ENCODE results near the gene TXNDC16. TPM values are rescaled to one million over a fixed set of nuclear protein-coding genes. Genes with fewer than 3 reads are reported as not detected.

TXNDC16 gene
- polyA plus RNA-seq, 3 donors = 16.1 to 19.2 (median 18.5) TPM

- no peak for DNase-seq
Observed at GRCh38 chr14:52458721-52459085, 93.6 kb downstream of the TXNDC16 start.

GRCh38 chr14:52457411-52457810 lies 94.9 kb downstream of the TXNDC16 start:
- DNase-seq = no peak

- DNase-seq = no peak
Observed at GRCh38 chr14:52455291-52456088, 96.8 kb downstream of the TXNDC16 start.

- no peak for DNase-seq
Observed at GRCh38 chr14:52447236-52447635, 105.1 kb downstream of the TXNDC16 start.

- DNase-seq = no peak
Observed at GRCh38 chr14:52446355-52446754, 106.0 kb downstream of the TXNDC16 start.

- no peak for DNase-seq
Observed at GRCh38 chr14:52443506-52443905, 108.8 kb downstream of the TXNDC16 start.

- no peak for DNase-seq
Observed at GRCh38 chr14:52442602-52443001, 109.7 kb downstream of the TXNDC16 start.

GRCh38 chr14:52442166-52442565 lies 110.1 kb downstream of the TXNDC16 start:
- DNase-seq = no peak

- DNase-seq = no peak
Observed at GRCh38 chr14:52439476-52439875, 112.8 kb downstream of the TXNDC16 start.

- no peak for DNase-seq
Observed at GRCh38 chr14:52434955-52435354, 117.3 kb downstream of the TXNDC16 start.

GRCh38 chr14:52430474-52430873 lies 121.8 kb downstream of the TXNDC16 start:
- no peak for DNase-seq

GRCh38 chr14:52429451-52429850 lies 122.9 kb downstream of the TXNDC16 start:
- no peak for DNase-seq

- no peak for DNase-seq
Observed at GRCh38 chr14:52427460-52427859, 124.8 kb downstream of the TXNDC16 start.

- no peak for DNase-seq
Observed at GRCh38 chr14:52422650-52423356, 129.5 kb downstream of the TXNDC16 start.

- DNase-seq = no peak
Observed at GRCh38 chr14:52417139-52417538, 135.2 kb downstream of the TXNDC16 start.

GRCh38 chr14:52413729-52414408 lies 138.4 kb downstream of the TXNDC16 start:
- DNase-seq = peak; percentile 55

- DNase-seq = peak; percentile 21
Observed at GRCh38 chr14:52412426-52412825, 139.9 kb downstream of the TXNDC16 start.

- DNase-seq = no peak
Observed at GRCh38 chr14:52405314-52405713, 147.0 kb downstream of the TXNDC16 start.

GRCh38 chr14:52402812-52403526 lies 149.3 kb downstream of the TXNDC16 start:
- DNase-seq = no peak

GRCh38 chr14:52400846-52401245 lies 151.5 kb downstream of the TXNDC16 start:
- DNase-seq = no peak

- peak; percentile 66 for DNase-seq
Observed at GRCh38 chr14:52399921-52400595, 152.2 kb downstream of the TXNDC16 start.

- peak; percentile 37 for DNase-seq
Observed at GRCh38 chr14:52399104-52399503, 153.2 kb downstream of the TXNDC16 start.

Measured in renal pelvis (tissue), 4 donors.